ENCODE measurements around the gene CACTIN. TPM values are rescaled to one million over a fixed set of nuclear protein-coding genes. Genes with fewer than 3 reads are reported as not detected.
"Not testable (repeated sequence)": the region's sequence is repeated elsewhere in the genome, so short reads cannot be mapped to it uniquely, and the experiment has no call there.

Gene CACTIN
- total RNA-seq, 1 experiment from 2014 or later: 19.8 TPM

DNA sequence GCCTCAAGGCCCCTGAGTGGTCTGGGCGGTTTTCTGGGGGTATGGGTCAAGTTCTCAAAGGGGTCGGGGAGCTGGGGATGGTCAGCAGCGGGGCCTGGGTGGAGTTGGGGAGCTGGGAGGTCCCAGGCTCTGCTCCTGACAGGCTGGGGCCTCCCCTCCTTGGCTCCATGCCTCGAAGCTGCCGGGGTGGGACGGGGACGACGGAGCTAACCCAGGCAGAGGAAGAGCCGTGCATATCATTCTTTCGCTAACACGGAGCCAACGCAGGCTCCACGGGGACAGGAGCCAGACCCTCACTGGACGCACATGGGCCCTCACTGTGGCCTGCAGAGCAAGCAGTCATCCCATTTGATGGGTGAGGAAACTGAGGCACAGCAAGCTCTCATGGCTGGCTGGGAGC lies 25.8 kb upstream of the CACTIN start:
- in situ Hi-C loops (cut with HindIII; ENCODE audit: low pct_unique_long_range_greater_than_20kb, low sequenced_read_pairs): no loop called here
- no peak for DNase-seq (ENCODE audit: low read depth)

DNA sequence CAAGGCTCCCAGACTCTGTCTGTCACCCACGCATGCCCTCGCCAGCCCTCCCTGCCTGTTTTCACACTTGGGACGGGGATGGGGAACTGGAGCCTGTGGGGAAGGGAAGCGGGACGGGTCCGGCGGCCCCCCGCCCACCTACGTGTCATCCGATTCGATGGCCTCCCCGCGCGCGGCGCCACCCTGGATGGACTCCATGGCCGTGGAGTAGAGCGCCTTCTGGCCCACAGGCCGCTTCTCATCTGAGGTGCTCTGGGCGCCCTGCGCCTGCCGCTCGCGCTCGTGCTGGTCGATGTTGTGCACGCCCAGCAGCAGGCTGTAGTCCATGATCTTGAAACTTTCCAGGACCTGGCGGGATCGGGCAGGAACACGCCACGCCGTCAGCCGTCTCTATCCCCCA lies 25.1 kb upstream of the CACTIN start:
- no peak for DNase-seq (ENCODE audit: low read depth)
- in situ Hi-C loops (cut with HindIII; ENCODE audit: low pct_unique_long_range_greater_than_20kb, low sequenced_read_pairs): no loop called here

DNA sequence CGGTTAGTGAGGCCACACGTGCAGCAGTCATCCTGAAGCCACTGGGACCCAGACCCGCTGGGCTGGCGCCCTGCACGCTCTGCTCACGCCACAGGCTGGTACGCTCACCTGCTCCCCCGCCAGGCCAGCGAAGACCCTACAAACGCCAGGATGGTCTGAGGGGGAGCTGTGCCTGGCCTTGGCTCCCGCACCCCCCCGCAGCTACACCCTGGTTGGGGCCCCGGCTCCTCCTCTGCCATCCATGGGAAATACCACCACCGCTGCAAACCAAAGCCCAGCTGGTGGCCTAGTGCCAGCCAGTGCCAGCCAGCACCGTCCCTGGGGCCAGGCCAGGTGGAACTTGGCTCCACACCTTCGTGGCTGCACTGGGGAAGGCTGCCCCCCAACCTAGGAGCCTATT lies 23.3 kb upstream of the CACTIN start:
- in situ Hi-C loops (cut with HindIII; ENCODE audit: low pct_unique_long_range_greater_than_20kb, low sequenced_read_pairs): no loop called here
- DNase-seq (ENCODE audit: low read depth): no peak

GRCh38 chr19:3648037-3648905 lies 21.7 kb upstream of the CACTIN start:
- in situ Hi-C loops (cut with HindIII; ENCODE audit: low pct_unique_long_range_greater_than_20kb, low sequenced_read_pairs): no loop called here

GRCh38 chr19:3647102-3647501 lies 20.5 kb upstream of the CACTIN start:
- in situ Hi-C loops (cut with HindIII; ENCODE audit: low pct_unique_long_range_greater_than_20kb, low sequenced_read_pairs); DNase-seq (ENCODE audit: low read depth): not testable (repeated sequence)

More at GRCh38 chr19:3648037-3648905, 21.7 kb upstream of the CACTIN start:
- DNase-seq (ENCODE audit: low read depth): no peak

DNA sequence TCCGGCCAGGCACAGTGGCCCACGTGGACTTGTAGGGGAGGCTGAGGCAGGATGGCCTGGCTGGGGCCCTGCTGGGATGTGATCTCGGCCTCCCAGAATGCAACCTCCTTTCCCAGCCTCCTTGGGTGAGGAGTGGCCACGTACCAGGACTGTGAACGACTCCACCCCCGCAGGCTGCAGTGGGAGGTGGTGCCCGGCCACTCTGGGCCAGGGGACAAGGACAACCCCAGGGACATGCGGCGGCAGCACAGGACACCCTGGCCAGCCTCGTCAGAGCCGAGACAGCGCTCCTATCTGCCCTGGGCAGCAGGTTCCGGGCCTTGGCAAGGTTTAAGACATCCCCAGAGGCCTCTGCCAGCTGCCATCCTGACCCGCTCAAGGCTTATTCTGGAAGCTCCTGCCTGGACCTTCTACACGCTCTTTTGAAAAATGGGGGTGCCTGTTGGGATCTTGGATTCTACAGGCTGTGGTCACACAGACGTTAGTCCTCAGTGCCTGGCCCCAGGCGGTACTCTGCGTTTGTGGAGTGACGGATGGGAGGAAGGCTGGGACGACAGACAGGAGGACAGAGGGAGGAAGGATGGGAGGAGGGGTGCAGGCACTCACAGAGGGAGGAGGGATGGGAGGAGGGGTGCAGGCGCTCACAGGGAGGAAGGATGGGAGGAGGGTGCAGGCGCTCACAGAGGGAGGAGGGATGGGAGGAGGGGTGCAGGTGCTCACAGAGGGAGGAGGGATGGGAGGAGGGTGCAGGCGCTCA lies 19.9 kb upstream of the CACTIN start:
- in situ Hi-C loops (cut with HindIII; ENCODE audit: low pct_unique_long_range_greater_than_20kb, low sequenced_read_pairs): no loop called here
- no peak for DNase-seq (ENCODE audit: low read depth)

- in situ Hi-C loops (cut with HindIII; ENCODE audit: low pct_unique_long_range_greater_than_20kb, low sequenced_read_pairs): no loop called here
- no peak for DNase-seq (ENCODE audit: low read depth)
These were observed 19.1 kb upstream of the CACTIN start for GRCh38 chr19:3645726-3646125.

GRCh38 chr19:3645067-3645396 lies 18.4 kb upstream of the CACTIN start:
- no peak for DNase-seq (ENCODE audit: low read depth)
- in situ Hi-C loops (cut with HindIII; ENCODE audit: low pct_unique_long_range_greater_than_20kb, low sequenced_read_pairs): no loop called here

- DNase-seq (ENCODE audit: low read depth): no peak
- in situ Hi-C loops (cut with HindIII; ENCODE audit: low pct_unique_long_range_greater_than_20kb, low sequenced_read_pairs): no loop called here
These were observed 17.9 kb upstream of the CACTIN start for GRCh38 chr19:3644351-3645066.

GRCh38 chr19:3643674-3644313 lies 17.2 kb upstream of the CACTIN start:
- no peak for DNase-seq (ENCODE audit: low read depth)
- in situ Hi-C loops (cut with HindIII; ENCODE audit: low pct_unique_long_range_greater_than_20kb, low sequenced_read_pairs): no loop called here

- no peak for DNase-seq (ENCODE audit: low read depth)
- in situ Hi-C loops (cut with HindIII; ENCODE audit: low pct_unique_long_range_greater_than_20kb, low sequenced_read_pairs): no loop called here
These were observed 16.5 kb upstream of the CACTIN start for GRCh38 chr19:3642987-3643673.

- in situ Hi-C loops (cut with HindIII; ENCODE audit: low pct_unique_long_range_greater_than_20kb, low sequenced_read_pairs): no loop called here
- DNase-seq (ENCODE audit: low read depth): no peak
These were observed 15.7 kb upstream of the CACTIN start for GRCh38 chr19:3642296-3642695.

DNA sequence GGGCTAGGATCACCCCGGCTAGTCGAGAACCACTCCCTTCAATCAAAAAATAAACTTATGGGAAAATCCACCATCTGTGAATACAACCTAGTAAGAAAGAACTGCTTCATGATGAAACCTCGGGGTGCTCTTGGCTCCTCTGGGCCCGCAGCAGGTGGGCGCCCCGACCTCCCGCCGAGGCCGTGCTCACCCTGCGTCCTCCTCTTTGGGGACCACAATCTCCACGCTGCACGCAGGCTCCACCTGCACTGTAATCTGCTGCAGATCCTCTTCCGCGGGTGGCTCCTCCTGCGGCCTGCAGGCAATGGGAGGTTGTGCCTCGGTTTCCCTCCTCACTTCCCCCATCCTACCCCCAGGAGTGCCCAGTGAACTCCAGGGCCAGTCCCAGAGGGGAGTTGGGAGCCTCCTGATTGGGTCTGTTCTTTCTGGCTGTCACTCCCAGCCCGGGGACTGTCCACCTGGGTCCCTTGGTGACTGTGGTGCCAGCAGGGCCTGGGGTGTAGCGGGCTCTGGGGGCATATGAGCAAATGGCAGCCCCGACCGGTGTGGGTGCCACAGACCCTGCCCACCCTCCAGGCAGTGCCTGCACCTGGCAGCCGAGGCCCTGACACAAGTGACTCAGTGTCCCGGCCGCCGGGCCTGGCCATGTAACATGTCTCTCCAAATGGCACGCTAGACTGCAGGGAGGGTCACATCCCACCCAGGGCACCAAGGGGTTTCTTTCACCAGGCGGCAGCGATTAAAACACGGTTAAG lies 15.1 kb upstream of the CACTIN start:
- DNase-seq (ENCODE audit: low read depth): no peak
- in situ Hi-C loops (cut with HindIII; ENCODE audit: low pct_unique_long_range_greater_than_20kb, low sequenced_read_pairs): no loop called here

- DNase-seq (ENCODE audit: low read depth): no peak
- in situ Hi-C loops (cut with HindIII; ENCODE audit: low pct_unique_long_range_greater_than_20kb, low sequenced_read_pairs): no loop called here
These were observed 12.9 kb upstream of the CACTIN start for GRCh38 chr19:3639479-3639878.

- in situ Hi-C loops (cut with HindIII; ENCODE audit: low pct_unique_long_range_greater_than_20kb, low sequenced_read_pairs): no loop called here
- DNase-seq (ENCODE audit: low read depth): no peak
These were observed 11.9 kb upstream of the CACTIN start for GRCh38 chr19:3638208-3639193.

DNA sequence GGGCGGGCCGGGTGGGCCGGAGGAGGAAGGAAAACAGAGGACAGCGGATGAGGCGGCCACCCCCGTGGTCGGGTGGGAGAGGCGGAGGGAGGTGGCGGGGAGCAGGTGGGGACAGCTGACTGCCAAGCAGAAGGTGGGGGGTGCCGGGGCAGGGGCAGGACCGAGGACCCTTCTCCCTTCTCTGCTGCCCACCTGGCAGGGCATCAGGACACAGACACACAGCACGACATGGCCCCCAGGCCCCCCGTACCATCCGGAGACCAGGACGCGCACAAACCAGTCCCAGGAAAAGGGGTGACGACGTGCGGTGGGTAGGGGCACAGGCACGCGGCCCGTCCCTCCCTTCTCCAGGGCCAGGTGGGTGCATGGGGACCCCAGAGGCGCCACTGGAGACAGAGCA lies 11.0 kb upstream of the CACTIN start:
- no peak for DNase-seq (ENCODE audit: low read depth)
- in situ Hi-C loops (cut with HindIII; ENCODE audit: low pct_unique_long_range_greater_than_20kb, low sequenced_read_pairs): no loop called here
